Cardiac septum (tissue), 1 donor: ENCODE results near the gene MISP3. TPM values are rescaled to one million over a fixed set of nuclear protein-coding genes. Genes with fewer than 3 reads are reported as not detected.

Experiments used
- DNase-seq: peaks from one replicate; pipeline ENCODE4 v3.0.0-alpha.2; 2020; ENCODE audit warnings: low spot score
- intact Hi-C: fragments of 100-400 bp; cut with DNase I; formaldehyde crosslinking; loops from one replicate; pipeline ENCODE4 v1.14.0; 2022
- total RNA-seq: library from RNA; stranded (reverse); fragmentation: NEBNext Ultra II Directional; extraction: Animal tissue kit (Norgen Biotek cat#: 25700); gene quantifications from one replicate; pipeline ENCODE4 v1.2.1, GENCODE V29; 2021
- donor health status: DM: no; HTN: no; CAD: no.

Gene MISP3
- total RNA-seq, 1 donor from 2014 or later = 7.9 TPM

GRCh38 chr19:14051980-14052379, 20.6 kb upstream of the MISP3 start:
- intact Hi-C loops = no loop called here
- no peak for DNase-seq

GRCh38 chr19:14052470-14052869, 20.1 kb upstream of the MISP3 start:
- intact Hi-C loops = no loop called here
- DNase-seq = no peak

- DNase-seq = no peak
- intact Hi-C loops = no loop called here
Observed at GRCh38 chr19:14053032-14053431, 19.6 kb upstream of the MISP3 start.

GRCh38 chr19:14053500-14053899, 19.1 kb upstream of the MISP3 start:
- intact Hi-C loops = no loop called here
- DNase-seq = no peak

GRCh38 chr19:14054099-14054498, 18.5 kb upstream of the MISP3 start:
- no peak for DNase-seq
- intact Hi-C loops = no loop called here

GRCh38 chr19:14054721-14055120, 17.9 kb upstream of the MISP3 start:
- DNase-seq = no peak
- intact Hi-C loops = no loop called here

- intact Hi-C loops = no loop called here
- DNase-seq = no peak
Observed at GRCh38 chr19:14055396-14055795, 17.2 kb upstream of the MISP3 start.

GRCh38 chr19:14056069-14056666, 16.4 kb upstream of the MISP3 start:
- no peak for DNase-seq
- intact Hi-C loops = no loop called here

- no peak for DNase-seq
- intact Hi-C loops = no loop called here
Observed at GRCh38 chr19:14056741-14057356, 15.7 kb upstream of the MISP3 start.

- DNase-seq = no peak
- intact Hi-C loops = no loop called here
Observed at GRCh38 chr19:14058182-14059092, 14.1 kb upstream of the MISP3 start.

- DNase-seq = no peak
- intact Hi-C loops = no loop called here
Observed at GRCh38 chr19:14059093-14059480, 13.5 kb upstream of the MISP3 start.

GRCh38 chr19:14059652-14060155, 12.9 kb upstream of the MISP3 start:
- DNase-seq = no peak
- intact Hi-C loops = no loop called here

GRCh38 chr19:14061081-14061749, 11.4 kb upstream of the MISP3 start:
- intact Hi-C loops = no loop called here
- DNase-seq = no peak

- no peak for DNase-seq
- intact Hi-C loops = no loop called here
Observed at GRCh38 chr19:14061751-14062557, 10.6 kb upstream of the MISP3 start, which contains the start of gene PALM3. Gene PALM3 (minus strand): TSS chr19:14062076. CDS start chr19:14061980, 96 bp downstream.

GRCh38 chr19:14062558-14062855, 10.1 kb upstream of the MISP3 start:
- intact Hi-C loops = no loop called here
- no peak for DNase-seq

- no peak for DNase-seq
- intact Hi-C loops = no loop called here
Observed at GRCh38 chr19:14063105-14063504, 9.5 kb upstream of the MISP3 start.

- intact Hi-C loops = no loop called here
- DNase-seq = no peak
Observed at GRCh38 chr19:14066134-14066533, 6.5 kb upstream of the MISP3 start.

- no peak for DNase-seq
- intact Hi-C loops = loop anchor here (10.0 kb wide), 2 partner anchors 274 to 286 kb away; no protein-coding TSS in a partner anchor
Observed at GRCh38 chr19:14070268-14071050, 2.1 kb upstream of the MISP3 start.
